Peyer's patch (tissue), 4 donors: ENCODE data around the gene HSD11B1L. TPM values are rescaled to one million over a fixed set of nuclear protein-coding genes. Genes with fewer than 3 reads are reported as not detected.
A peak's percentile ranks its signal among the peaks of the same experiment; 100 is the strongest.
"Not testable (repeated sequence)": the region's sequence is repeated elsewhere in the genome, so short reads cannot be mapped to it uniquely, and the experiment has no call there.

Experiments
- DNase-seq, 3 donors: peaks; one replicate each; pipeline ENCODE4 v3.0.0-alpha.2; 2017 to 2019
- H3K27ac ChIP-seq, 4 donors: fragments of 200-600 bp; sonication (generic); one replicate each; pipeline ENCODE4 v1.5.1; 2016 to 2019
- H3K27me3 ChIP-seq, 2 donors: fragments of 200-600 bp; sonication (generic); one replicate each; pipeline ENCODE4 v1.5.1; 2019
- H3K36me3 ChIP-seq, 3 donors: fragments of 200-600 bp; sonication (generic); one replicate each; pipeline ENCODE4 v1.5.1; 2016 to 2019
- H3K4me1 ChIP-seq, 4 donors: fragments of 200-600 bp; sonication (generic); one replicate each; pipeline ENCODE4 v1.5.1; 2016 to 2019
- H3K4me3 ChIP-seq, 4 donors: fragments of 200-600 bp; sonication (generic); 1 replicate in 3 of 4; 2 replicates in 1 of 4; pipeline ENCODE4 v1.5.1; 2016 to 2019; ENCODE audit warnings: mild to moderate bottlenecking in 1 of 4
- H3K9me3 ChIP-seq, 4 donors: fragments of 200-600 bp; sonication (generic); one replicate each; pipeline ENCODE4 v1.5.1; 2016 to 2019; ENCODE audit warnings: mild to moderate bottlenecking in 1 of 4
- CTCF ChIP-seq, 6 experiments: fragments of 450-650 bp in 4 of 6; fragments of 200-600 bp in 2 of 6; sonication (generic) in 1 of 6; IDR thresholded peaks; one replicate each; pipeline ENCODE4 v1.5.1; 2017 to 2019; ENCODE audit warnings: antibody characterized with exemption in 6 of 6, mild to moderate bottlenecking in 3 of 6, moderate library complexity in 1 of 6
- POLR2A ChIP-seq, 2 donors: fragments of 450-650 bp; IDR thresholded peaks; one replicate each; pipeline ENCODE4 v1.5.1; 2017; ENCODE audit warnings: antibody characterized with exemption in 2 of 2, mild to moderate bottlenecking in 2 of 2, moderate library complexity in 2 of 2
- total RNA-seq, 4 donors: library from RNA; depleted of rRNA; stranded (reverse); fragments of >200 nt; gene quantifications; one replicate each; pipeline ENCODE4 v1.1.0, GENCODE V29; 2016

HSD11B1L gene
- total RNA-seq, 4 donors from 2014 or later, result 4.9 to 17.3 (median 7.2) TPM; not detected in 1

- peak; percentile 97 to 99 (median 99) for DNase-seq
- Histone ChIP-seq H3K27me3 (no peaks in the 10 kb centered on the region), H3K9me3 (no peaks in the 10 kb centered on the region), H3K27ac (peak within 1 kb of the TSS; percentile 90 to 97 (median 94)), H3K4me1 (peaks cover 0 to 17% (median 10%) of the 10 kb centered on the region in 4 donors), H3K36me3 (no peaks in the 10 kb centered on the region), H3K4me3 (peak within 1 kb of the TSS; percentile 78 to 100 (median 98))
- peak; percentile 49 to 58 for TF ChIP-seq POLR2A (IDR thresholded peaks at IDR 0.05)
- TF ChIP-seq CTCF (IDR thresholded peaks at IDR 0.05), result peak; percentile 91 to 98 (median 94)
Observed at GRCh38 chr19:5719961-5720790, 39.3 kb downstream of the HSD11B1L start, which contains the start of the genes CATSPERD and LONP1. CATSPERD (plus strand) TSS chr19:5720637; CDS start chr19:5720738, 101 bp downstream. LONP1 (minus strand) TSS chr19:5720146; CDS start chr19:5720132, 14 bp downstream.

GRCh38 chr19:5727453-5728050 lies 46.7 kb downstream of the HSD11B1L start:
- H3K4me3 ChIP-seq, result no peak overlapping the region
- no peak for TF ChIP-seq POLR2A (IDR thresholded peaks at IDR 0.05)
- no peaks in the 10 kb centered on the region for H3K4me1 ChIP-seq
- H3K27ac ChIP-seq, result no peak overlapping the region
- H3K27me3 ChIP-seq, result no peaks in the 10 kb centered on the region
- no peak for DNase-seq
- H3K9me3 ChIP-seq, result peaks cover 0 to 7% (median 0%) of the 10 kb centered on the region in 4 donors
- no peaks in the 10 kb centered on the region for H3K36me3 ChIP-seq

- not testable (repeated sequence) for H3K4me3 ChIP-seq, H3K9me3 ChIP-seq, DNase-seq, H3K27me3 ChIP-seq, H3K36me3 ChIP-seq, H3K27ac ChIP-seq, H3K4me1 ChIP-seq
Observed at GRCh38 chr19:5733172-5733571, 52.3 kb downstream of the HSD11B1L start.

Other genes with a start within 250 kb of the HSD11B1L start
- gene ZNRF4, start 225.6 kb upstream of the HSD11B1L start, total RNA-seq, result not detected
- gene TINCR, start 113.1 kb upstream of the HSD11B1L start, total RNA-seq, result 1 to 10 TPM in 2 of 4 donors, under 1 TPM in 1, not detected in 1; 0.67 to 2.6 (median 1.2) TPM
- 100 to 1,000 TPM in 3 of 4 donors, 10 to 100 TPM in 1; 59.5 to 200 (median 121) TPM for gene SAFB2, start 58.3 kb upstream of the HSD11B1L start, total RNA-seq
- gene SAFB, start 57.9 kb upstream of the HSD11B1L start, total RNA-seq, result 100 to 1,000 TPM in 3 of 4 donors, 10 to 100 TPM in 1; 86.3 to 374 (median 163) TPM
- 10 to 100 TPM; 11.6 to 48.0 (median 40.0) TPM for gene MICOS13, start 511 bp upstream of the HSD11B1L start, total RNA-seq
- gene RPL36, start 9.3 kb downstream of the HSD11B1L start, total RNA-seq, result 100 to 1,000 TPM; 170 to 440 (median 262) TPM
- 10 to 100 TPM; 31.7 to 75.9 (median 47.4) TPM for gene LONP1, start 39.1 kb downstream of the HSD11B1L start, total RNA-seq
- gene CATSPERD, start 39.6 kb downstream of the HSD11B1L start, total RNA-seq, result not detected
- 10 to 100 TPM in 1 of 4 donors, 1 to 10 TPM in 3; 6.5 to 21.3 (median 9.0) TPM for gene PRR22, start 103.7 kb downstream of the HSD11B1L start, total RNA-seq
- gene DUS3L, start 110.1 kb downstream of the HSD11B1L start, total RNA-seq, result 10 to 100 TPM; 31.5 to 91.6 (median 71.2) TPM
- 1 to 10 TPM in 2 of 4 donors, under 1 TPM in 1, not detected in 1; 0.88 to 4.8 (median 3.5) TPM for gene NRTN, start 124.0 kb downstream of the HSD11B1L start, total RNA-seq
- 100 to 1,000 TPM in 3 of 4 donors, 10 to 100 TPM in 1; 90.8 to 329 (median 210) TPM for gene FUT6, start 158.7 kb downstream of the HSD11B1L start, total RNA-seq
- 100 to 1,000 TPM in 3 of 4 donors, 10 to 100 TPM in 1; 37.1 to 207 (median 155) TPM for gene FUT3, start 170.4 kb downstream of the HSD11B1L start, total RNA-seq
- gene FUT5, start 189.5 kb downstream of the HSD11B1L start, total RNA-seq, result not detected
- 100 to 1,000 TPM; 101 to 194 (median 169) TPM for gene NDUFA11, start 222.8 kb downstream of the HSD11B1L start, total RNA-seq
- gene VMAC, start 223.8 kb downstream of the HSD11B1L start, total RNA-seq, result 10 to 100 TPM in 3 of 4 donors, 1 to 10 TPM in 1; 9.6 to 24.8 (median 18.4) TPM
- 10 to 100 TPM in 3 of 4 donors, 1 to 10 TPM in 1; 9.5 to 44.6 (median 24.4) TPM for gene CAPS, start 233.2 kb downstream of the HSD11B1L start, total RNA-seq